WTC11 (cell line): ENCODE results near the gene MARCHF7. TPM values are rescaled to one million over a fixed set of nuclear protein-coding genes. Genes with fewer than 3 reads are reported as not detected.

Experiments
- ATAC-seq: fragments of 200-7000 bp; cut with Tn5 transposase; 2 replicates; pipeline ENCODE4 v1.10.0; 2021; ENCODE audit warnings: mild to moderate bottlenecking, moderate library complexity
- CTCF ChIA-PET: fragments of 300-600 bp; sonication (Branson Sonifier 250); formaldehyde crosslinking; loops from one replicate; lab custom pipeline; 2021; ENCODE audit warnings: antibody characterized with exemption; lab: Charles Lee
- POLR2A ChIA-PET: fragments of 350-600 bp; sonication (Branson Sonifier 250); formaldehyde crosslinking; loops from one replicate; lab custom pipeline; 2021; ENCODE audit warnings: antibody characterized with exemption; lab: Charles Lee
- DNase-seq: peaks from one replicate; pipeline ENCODE4 v3.0.0; 2021; ENCODE audit warnings: low spot score
- H3K27ac Mint-ChIP-seq: 2 replicates; pipeline ENCODE4 v1.8.0; 2021; ENCODE audit warnings: mixed read lengths
- H3K27me3 Mint-ChIP-seq: 2 replicates; pipeline ENCODE4 v1.8.0; 2021; ENCODE audit warnings: low read depth, mild to moderate bottlenecking, moderate library complexity, mixed read lengths
- H3K36me3 Mint-ChIP-seq: 2 replicates; pipeline ENCODE4 v1.8.0; 2021; ENCODE audit warnings: mixed read lengths
- H3K4me1 Mint-ChIP-seq: 2 replicates; pipeline ENCODE4 v1.8.0; 2022; ENCODE audit warnings: mixed read lengths
- H3K4me3 Mint-ChIP-seq: 2 replicates; pipeline ENCODE4 v1.8.0; 2021; ENCODE audit warnings: mild to moderate bottlenecking, moderate library complexity, mixed read lengths
- H3K9me3 Mint-ChIP-seq: 2 replicates; pipeline ENCODE4 v1.8.0; 2021; ENCODE audit warnings: mixed read lengths
- ARID4B ChIP-seq: sonication (generic); formaldehyde crosslinking; IDR thresholded peaks from 2 replicates; pipeline ENCODE4 v1.8.0; 2023; ENCODE audit warnings: missing genetic modification reagents, mild to moderate bottlenecking, borderline replicate concordance
- CDX4 ChIP-seq: fragments of 250-450 bp; sonication (Bioruptor Pico); IDR thresholded peaks from 2 replicates; pipeline ENCODE4 v1.9.0; 2021; ENCODE audit warnings: moderate library complexity, mild to moderate bottlenecking, inconsistent platforms, borderline replicate concordance
- FOXK1 ChIP-seq: sonication (generic); formaldehyde crosslinking; IDR thresholded peaks from 2 replicates; pipeline ENCODE4 v1.8.0; 2022; ENCODE audit warnings: mild to moderate bottlenecking, moderate library complexity, missing genetic modification reagents
- FOXP1 ChIP-seq: sonication (generic); formaldehyde crosslinking; IDR thresholded peaks from 2 replicates; pipeline ENCODE4 v1.8.0; 2022; ENCODE audit warnings: missing genetic modification reagents, mild to moderate bottlenecking, moderate library complexity, borderline replicate concordance
- GRHL2 ChIP-seq: fragments of 250-450 bp; sonication (Bioruptor Pico); IDR thresholded peaks from 2 replicates; pipeline ENCODE4 v1.8.0; 2022; ENCODE audit warnings: mild to moderate bottlenecking, moderate library complexity; ENCODE audit not compliant: insufficient replicate concordance, severe bottlenecking
- HMGA2 ChIP-seq: fragments of 250-450 bp; sonication (Bioruptor Pico); IDR thresholded peaks from 2 replicates; pipeline ENCODE4 v1.4.0; 2021; ENCODE audit warnings: mild to moderate bottlenecking, moderate library complexity
- RORB ChIP-seq: fragments of 250-450 bp; sonication (Bioruptor Pico); IDR thresholded peaks from 2 replicates; pipeline ENCODE4 v1.9.0; 2021; ENCODE audit warnings: mild to moderate bottlenecking
- SP1 ChIP-seq: sonication (generic); formaldehyde crosslinking; conservative IDR thresholded peaks from 2 replicates; pipeline ENCODE4 v1.8.1; 2022; ENCODE audit warnings: missing genetic modification reagents
- ZNF138 ChIP-seq: sonication (generic); formaldehyde crosslinking; conservative IDR thresholded peaks from 2 replicates; pipeline ENCODE4 v1.8.1; 2022; ENCODE audit warnings: mild to moderate bottlenecking, moderate library complexity, missing genetic modification reagents
- ZNF423 ChIP-seq: fragments of 250-450 bp; sonication (Bioruptor Pico); IDR thresholded peaks from 2 replicates; pipeline ENCODE4 v2.1.2; 2022; ENCODE audit warnings: mild to moderate bottlenecking, moderate library complexity
- ZNF532 ChIP-seq: fragments of 250-450 bp; sonication (Bioruptor Pico); IDR thresholded peaks from 2 replicates; pipeline ENCODE4 v1.9.0; 2021; ENCODE audit warnings: mild to moderate bottlenecking, borderline replicate concordance
- ZSCAN18 ChIP-seq: fragments of 250-450 bp; sonication (Bioruptor Pico); IDR thresholded peaks from 2 replicates; pipeline ENCODE4 v2.1.2; 2022; ENCODE audit warnings: mild to moderate bottlenecking, moderate library complexity
- total RNA-seq: library from RNA; stranded (reverse); gene quantifications from 3 replicates; pipeline ENCODE4 v1.2.3, GENCODE V29; 2021
- TF ChIP-seq, protein P1 (sequence below): sonication (generic); formaldehyde crosslinking; IDR thresholded peaks from 2 replicates; pipeline ENCODE4 v1.8.0; 2022; ENCODE audit warnings: mild to moderate bottlenecking, missing genetic modification reagents
- TF ChIP-seq, protein P2 (sequence below): sonication (generic); formaldehyde crosslinking; IDR thresholded peaks from 2 replicates; pipeline ENCODE4 v1.8.1; 2022; ENCODE audit warnings: mild to moderate bottlenecking, missing genetic modification reagents, moderate library complexity, borderline replicate concordance
- TF ChIP-seq, protein P3 (sequence below): sonication (generic); formaldehyde crosslinking; IDR thresholded peaks from 2 replicates; pipeline ENCODE4 v1.8.1; 2022; ENCODE audit warnings: low read depth, mild to moderate bottlenecking, moderate library complexity, missing genetic modification reagents, borderline replicate concordance
- TF ChIP-seq, protein P4 (sequence below): sonication (generic); formaldehyde crosslinking; IDR thresholded peaks from 2 replicates; pipeline ENCODE4 v1.8.0; 2022; ENCODE audit warnings: missing genetic modification reagents

MARCHF7 gene
- total RNA-seq, 1 experiment from 2014 or later = 84.0 TPM

DNA sequence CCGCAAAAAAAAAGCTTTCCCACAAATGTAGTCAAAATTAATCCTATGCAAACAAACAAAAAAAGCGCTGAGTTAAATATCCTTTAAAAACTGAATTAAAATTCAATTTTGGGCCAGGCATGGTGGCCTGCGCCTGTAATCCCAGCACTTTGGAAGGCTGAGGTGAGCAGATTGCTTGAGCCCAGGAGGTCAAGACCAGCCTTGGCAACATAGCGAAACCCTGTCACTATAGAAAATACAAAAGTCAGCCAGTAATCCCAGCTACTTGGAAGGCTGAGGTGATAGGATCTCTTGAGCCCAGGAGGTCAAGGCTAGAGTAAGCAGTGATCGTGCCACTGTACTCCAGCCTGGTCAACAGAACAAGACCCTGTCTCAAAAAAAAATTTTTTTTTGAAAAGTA is 8.8 kb upstream of the MARCHF7 start:
- Mint-ChIP-seq H3K4me3 (no peak overlapping the region), H3K4me1 (no peaks in the 10 kb centered on the region), H3K36me3 (no peaks in the 10 kb centered on the region), H3K27me3 (no peaks in the 10 kb centered on the region), H3K9me3 (no peaks in the 10 kb centered on the region), H3K27ac (no peak overlapping the region)
- DNase-seq = no peak
- ATAC-seq = no peak
- TF ChIP-seq RORB (CRISPR knock-in tag) = no peak
- TF ChIP-seq, protein P1, sequence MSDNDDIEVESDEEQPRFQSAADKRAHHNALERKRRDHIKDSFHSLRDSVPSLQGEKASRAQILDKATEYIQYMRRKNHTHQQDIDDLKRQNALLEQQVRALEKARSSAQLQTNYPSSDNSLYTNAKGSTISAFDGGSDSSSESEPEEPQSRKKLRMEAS (CRISPR knock-in tag) = no peak
- TF ChIP-seq ARID4B (CRISPR knock-in tag) = no peak
- no peak for TF ChIP-seq FOXK1 (CRISPR knock-in tag)
- TF ChIP-seq FOXP1 (CRISPR knock-in tag) = no peak
- TF ChIP-seq, protein P2, sequence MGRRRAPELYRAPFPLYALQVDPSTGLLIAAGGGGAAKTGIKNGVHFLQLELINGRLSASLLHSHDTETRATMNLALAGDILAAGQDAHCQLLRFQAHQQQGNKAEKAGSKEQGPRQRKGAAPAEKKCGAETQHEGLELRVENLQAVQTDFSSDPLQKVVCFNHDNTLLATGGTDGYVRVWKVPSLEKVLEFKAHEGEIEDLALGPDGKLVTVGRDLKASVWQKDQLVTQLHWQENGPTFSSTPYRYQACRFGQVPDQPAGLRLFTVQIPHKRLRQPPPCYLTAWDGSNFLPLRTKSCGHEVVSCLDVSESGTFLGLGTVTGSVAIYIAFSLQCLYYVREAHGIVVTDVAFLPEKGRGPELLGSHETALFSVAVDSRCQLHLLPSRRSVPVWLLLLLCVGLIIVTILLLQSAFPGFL (CRISPR knock-in tag) = no peak
- TF ChIP-seq, protein P3, sequence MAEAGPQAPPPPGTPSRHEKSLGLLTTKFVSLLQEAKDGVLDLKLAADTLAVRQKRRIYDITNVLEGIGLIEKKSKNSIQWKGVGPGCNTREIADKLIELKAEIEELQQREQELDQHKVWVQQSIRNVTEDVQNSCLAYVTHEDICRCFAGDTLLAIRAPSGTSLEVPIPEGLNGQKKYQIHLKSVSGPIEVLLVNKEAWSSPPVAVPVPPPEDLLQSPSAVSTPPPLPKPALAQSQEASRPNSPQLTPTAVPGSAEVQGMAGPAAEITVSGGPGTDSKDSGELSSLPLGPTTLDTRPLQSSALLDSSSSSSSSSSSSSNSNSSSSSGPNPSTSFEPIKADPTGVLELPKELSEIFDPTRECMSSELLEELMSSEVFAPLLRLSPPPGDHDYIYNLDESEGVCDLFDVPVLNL (CRISPR knock-in tag) = no peak
- TF ChIP-seq ZNF423 (CRISPR knock-in tag) = no peak
- TF ChIP-seq CDX4 (CRISPR knock-in tag) = no peak
- POLR2A ChIA-PET = interaction anchor here (0.6 kb wide), 1 partner anchor 88 kb away, joined by 3 read pairs; no protein-coding TSS in a partner anchor
- CTCF ChIA-PET = no interaction called here

DNA sequence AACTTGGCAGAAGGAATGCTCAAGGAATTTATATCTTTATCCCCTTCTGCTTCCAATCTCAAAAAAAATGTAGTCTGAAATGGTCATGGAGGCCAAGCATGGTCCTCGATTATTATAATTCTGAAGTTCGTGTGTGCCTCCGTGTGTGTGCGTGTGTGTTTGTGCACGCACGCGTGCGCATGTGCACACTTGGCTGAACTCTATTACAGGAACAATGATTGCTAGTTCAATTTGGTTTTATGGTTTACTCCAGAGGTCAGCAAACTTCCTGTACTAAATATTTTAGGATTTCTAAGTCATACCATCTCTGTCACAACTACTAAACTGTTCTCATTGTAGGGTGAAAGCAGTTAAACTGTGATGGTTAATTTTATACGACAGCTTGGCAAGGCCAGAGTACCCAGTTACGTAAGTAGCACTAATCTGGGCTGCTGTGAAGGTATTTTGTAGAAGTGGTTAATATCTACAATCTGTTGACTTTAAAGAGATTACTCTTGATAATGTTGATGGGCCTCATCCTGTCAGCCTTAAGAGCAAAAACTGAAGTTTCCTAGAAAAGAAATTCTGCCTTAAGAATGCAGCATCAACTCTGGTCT is 5.8 kb upstream of the MARCHF7 start:
- ChIA-PET POLR2A (no interaction called here), CTCF (no interaction called here)
- ATAC-seq = no peak
- DNase-seq = no peak
- Mint-ChIP-seq H3K4me1 (peaks cover 5% of the 10 kb centered on the region), H3K36me3 (no peaks in the 10 kb centered on the region; the same call in 1 of the 2 replicates), H3K27me3 (no peaks in the 10 kb centered on the region), H3K4me3 (no peak overlapping the region), H3K9me3 (no peaks in the 10 kb centered on the region), H3K27ac (no peak overlapping the region)
- TF ChIP-seq, protein P4, sequence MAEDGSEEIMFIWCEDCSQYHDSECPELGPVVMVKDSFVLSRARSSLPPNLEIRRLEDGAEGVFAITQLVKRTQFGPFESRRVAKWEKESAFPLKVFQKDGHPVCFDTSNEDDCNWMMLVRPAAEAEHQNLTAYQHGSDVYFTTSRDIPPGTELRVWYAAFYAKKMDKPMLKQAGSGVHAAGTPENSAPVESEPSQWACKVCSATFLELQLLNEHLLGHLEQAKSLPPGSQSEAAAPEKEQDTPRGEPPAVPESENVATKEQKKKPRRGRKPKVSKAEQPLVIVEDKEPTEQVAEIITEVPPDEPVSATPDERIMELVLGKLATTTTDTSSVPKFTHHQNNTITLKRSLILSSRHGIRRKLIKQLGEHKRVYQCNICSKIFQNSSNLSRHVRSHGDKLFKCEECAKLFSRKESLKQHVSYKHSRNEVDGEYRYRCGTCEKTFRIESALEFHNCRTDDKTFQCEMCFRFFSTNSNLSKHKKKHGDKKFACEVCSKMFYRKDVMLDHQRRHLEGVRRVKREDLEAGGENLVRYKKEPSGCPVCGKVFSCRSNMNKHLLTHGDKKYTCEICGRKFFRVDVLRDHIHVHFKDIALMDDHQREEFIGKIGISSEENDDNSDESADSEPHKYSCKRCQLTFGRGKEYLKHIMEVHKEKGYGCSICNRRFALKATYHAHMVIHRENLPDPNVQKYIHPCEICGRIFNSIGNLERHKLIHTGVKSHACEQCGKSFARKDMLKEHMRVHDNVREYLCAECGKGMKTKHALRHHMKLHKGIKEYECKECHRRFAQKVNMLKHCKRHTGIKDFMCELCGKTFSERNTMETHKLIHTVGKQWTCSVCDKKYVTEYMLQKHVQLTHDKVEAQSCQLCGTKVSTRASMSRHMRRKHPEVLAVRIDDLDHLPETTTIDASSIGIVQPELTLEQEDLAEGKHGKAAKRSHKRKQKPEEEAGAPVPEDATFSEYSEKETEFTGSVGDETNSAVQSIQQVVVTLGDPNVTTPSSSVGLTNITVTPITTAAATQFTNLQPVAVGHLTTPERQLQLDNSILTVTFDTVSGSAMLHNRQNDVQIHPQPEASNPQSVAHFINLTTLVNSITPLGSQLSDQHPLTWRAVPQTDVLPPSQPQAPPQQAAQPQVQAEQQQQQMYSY (CRISPR knock-in tag) = no peak
- TF ChIP-seq ZSCAN18 (CRISPR knock-in tag) (no peak), ZNF138 (CRISPR knock-in tag) (no peak), ZNF532 (CRISPR knock-in tag) (no peak), HMGA2 (CRISPR knock-in tag) (no peak), SP1 (no peak), GRHL2 (no peak)
